Measurements from ENCODE around the gene HAVCR2.
"Not testable (repeated sequence)": the region's sequence is repeated elsewhere in the genome, so short reads cannot be mapped to it uniquely, and the experiment has no call there.

Gene HAVCR2

DNA sequence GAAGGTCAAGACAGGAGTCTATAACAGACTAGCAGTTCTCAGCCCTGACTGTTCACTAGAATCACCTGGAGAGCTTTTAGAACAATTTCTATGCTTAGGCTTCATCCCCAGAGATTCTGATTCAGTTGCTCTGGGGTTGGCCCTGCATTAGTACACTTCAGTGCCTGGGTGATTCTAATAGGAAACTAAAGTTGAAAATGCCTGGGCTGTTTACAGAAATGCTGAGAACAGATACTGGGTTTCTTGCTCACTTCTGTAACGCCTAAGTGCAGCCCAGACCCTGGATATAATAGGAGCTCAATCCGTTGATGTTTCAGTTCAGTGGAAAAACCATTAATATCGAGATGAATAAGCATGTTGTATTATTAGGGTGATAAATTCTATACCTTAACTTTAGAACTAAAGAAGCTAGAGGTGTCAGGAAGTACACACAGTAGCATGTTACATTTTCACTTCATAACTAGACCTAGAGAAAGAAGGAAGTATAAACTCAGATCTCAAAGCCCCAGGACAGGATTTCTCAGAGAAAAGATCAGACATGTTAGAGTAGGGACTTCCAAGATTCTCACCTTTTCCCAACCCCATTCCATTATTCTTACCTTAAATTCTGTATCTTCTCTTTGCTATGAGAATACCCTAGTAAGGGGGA is 20.4 kb downstream of the HAVCR2 start:
- no peak for DNase-seq

DNA sequence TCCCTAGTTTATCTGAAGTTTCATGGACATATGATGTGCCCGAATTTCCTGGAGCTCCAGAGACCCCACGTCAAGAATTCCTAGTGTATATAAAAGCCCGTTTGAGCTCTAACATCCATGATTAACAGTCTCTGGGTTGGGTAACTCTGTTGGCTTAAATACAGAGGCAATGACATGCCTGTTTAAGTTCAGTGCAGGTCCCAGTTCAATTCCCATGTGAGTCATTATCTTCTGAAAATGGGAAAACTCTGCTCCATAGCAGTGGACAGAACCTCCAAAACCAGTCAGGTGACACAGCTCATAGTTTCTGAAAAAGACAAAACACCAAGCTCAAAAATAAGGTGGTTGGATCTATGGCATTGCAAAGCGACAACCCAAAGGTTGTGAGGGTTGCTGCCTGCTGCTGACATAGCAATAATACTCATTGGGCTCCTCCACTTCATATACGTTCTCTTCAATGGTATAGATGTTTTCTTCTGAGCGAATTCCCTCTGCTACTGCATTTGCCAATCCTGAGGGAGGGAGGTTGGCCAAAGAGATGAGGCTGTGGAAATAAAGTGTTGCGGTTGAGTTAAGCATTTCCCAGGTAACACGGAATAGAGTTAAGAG is 22.0 kb downstream of the HAVCR2 start:
- no peak for DNase-seq

DNA sequence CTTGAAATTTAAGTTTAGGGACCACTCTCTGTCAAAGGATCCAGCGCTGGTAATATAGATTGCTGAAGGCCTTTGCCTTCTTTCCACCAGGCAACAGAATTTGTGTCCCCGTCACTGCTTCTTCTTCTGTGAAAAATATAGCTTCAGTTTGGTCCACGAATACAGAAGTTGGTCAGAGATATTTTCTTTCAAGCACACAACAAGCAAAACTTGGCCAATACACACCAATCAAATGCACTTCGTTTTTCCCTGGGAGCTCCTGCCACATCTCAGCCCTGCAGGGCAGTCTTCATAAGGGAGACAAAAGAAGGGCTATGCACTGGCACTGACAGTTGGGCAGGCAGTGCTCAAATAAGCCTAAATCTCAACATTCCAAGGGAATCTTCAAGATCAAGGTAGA is 22.9 kb downstream of the HAVCR2 start:
- DNase-seq, result no peak

DNA sequence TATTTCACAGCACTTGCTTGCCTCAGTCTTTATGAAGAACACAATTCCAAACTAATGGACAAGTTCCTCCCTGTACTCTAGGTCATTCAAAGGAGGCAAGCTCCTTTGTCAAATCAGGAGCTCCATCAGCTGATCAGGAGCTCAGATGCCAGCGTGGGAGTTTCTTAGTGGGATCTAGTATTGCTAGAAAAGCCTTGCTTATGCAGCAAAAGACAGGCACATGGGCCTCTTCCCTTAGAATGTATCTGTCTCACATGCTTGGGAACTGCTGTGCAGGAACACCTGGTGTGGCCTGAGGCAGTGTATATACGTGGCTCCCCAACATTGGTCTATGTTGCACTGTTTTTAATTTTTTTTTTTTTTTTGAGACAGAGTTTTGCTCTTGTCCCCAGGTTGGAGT is 28.6 kb downstream of the HAVCR2 start:
- peak in 1 of 58 donors; percentile 1 for DNase-seq

DNA sequence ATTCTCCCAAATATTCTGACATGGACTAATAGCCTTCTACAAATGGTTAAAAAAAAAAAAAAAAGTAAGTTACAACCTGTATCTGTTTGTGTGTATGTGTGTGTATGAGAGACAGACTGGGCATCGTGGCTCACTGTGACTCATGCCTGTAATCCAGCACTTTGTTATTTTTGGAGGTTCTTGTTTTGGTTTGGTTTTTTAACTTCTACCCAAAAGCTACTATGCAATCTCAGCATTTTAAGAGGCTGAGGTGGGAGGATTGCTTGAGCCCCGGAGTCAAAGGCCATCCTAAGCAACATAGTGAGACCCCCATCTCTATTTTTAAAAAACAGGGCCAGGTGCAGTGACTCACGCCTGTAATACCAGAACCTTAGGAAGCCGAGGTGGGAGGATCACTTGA is 32.3 kb downstream of the HAVCR2 start:
- peak in 6 of 58 donors; percentile 2 to 14 (median 4) for DNase-seq

DNA sequence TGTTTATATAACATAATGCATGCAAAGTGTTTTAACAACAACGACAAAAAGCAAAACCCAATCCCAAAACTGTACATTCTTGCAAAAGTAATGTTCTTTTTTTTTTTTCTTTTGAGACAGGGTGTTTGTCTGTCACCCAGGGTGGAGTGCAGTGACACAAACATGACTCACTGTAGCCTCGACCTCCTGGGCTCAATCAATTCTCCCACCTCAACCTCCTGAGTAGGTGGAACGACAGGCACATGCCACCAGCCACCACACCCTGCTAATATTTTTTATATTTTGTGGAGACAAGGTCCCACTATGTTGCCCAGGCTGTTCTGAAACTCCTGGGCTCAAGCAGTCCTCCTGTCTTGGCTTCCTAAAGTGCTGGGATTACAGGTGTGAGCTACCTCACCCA is 36.3 kb downstream of the HAVCR2 start:
- no peak for DNase-seq

DNA sequence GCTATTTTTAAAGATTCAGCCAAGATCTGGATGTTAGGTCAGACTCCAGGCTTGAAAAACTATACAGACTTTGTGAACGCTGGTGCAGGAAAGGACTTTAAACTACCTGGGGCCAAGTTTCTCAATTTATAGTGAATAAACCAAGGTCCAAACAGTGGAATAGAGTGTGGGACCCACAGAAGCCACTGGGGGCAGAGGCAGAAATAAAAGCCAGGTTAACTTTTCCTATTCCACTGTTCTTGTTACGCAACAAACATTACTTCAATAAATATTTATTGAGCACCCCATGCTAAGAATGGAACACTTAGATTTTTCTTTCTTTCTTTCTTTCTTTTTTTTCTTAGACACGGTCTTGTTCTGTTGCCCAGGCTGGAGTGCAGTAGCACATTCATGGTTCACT is 38.9 kb downstream of the HAVCR2 start:
- no peak for DNase-seq

DNA sequence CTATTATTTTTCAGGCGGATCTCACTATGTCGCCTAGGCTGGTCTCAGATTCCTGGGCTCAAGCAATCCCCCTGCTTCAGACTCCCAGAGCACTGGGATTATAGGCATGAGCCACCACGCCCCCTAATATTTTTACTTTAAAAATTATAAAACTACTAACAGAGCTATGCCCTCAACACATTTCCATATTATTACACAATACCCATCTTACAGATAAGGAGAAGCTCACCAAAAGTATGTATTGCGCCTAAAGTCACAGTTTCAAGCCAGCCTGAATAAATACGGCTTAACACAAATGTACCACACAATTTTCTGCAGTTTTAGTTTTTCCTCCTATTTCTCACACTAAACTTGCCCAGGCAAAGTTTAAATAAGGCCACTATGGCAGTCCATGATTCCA is 40.1 kb downstream of the HAVCR2 start:
- no peak for DNase-seq

DNA sequence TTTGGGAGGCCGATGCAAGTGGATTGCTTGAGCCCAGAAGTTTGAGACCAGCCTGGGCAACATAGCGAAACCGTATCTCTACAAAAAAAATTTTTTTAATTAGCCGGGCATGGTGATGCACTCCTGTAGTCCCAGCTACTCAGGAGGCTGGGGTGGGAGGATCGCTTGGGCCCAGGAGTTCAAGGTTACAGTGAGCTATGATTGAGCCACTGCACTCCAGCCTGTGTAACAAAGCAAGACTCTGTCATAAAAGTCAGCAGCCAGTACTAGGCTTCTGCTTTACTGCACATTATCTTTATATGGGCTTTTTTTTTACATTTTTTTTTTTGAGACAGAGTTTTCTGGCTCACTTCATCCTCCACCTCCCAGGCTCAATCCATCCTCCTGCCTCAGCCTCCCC is 40.5 kb downstream of the HAVCR2 start:
- DNase-seq, result no peak

DNA sequence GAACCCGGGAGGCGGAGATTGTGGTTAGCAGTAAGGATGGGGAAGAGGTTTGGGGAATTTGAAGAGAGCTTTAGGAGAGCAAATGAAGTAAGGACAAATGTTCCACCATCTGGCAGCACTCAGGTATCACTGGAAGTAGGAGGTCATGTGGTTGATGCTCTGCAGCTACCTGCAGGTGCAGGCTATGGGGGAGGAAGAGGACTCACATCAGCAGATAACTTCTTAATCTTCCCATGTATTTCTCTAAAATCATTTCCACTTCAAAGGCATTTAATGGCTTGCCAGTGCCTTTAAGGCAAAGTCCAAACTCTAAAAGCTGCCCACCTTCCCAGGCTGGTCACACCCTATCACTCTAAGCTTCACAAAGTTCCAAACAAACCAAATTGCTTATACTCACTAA is 41.8 kb downstream of the HAVCR2 start:
- DNase-seq, result no peak

DNA sequence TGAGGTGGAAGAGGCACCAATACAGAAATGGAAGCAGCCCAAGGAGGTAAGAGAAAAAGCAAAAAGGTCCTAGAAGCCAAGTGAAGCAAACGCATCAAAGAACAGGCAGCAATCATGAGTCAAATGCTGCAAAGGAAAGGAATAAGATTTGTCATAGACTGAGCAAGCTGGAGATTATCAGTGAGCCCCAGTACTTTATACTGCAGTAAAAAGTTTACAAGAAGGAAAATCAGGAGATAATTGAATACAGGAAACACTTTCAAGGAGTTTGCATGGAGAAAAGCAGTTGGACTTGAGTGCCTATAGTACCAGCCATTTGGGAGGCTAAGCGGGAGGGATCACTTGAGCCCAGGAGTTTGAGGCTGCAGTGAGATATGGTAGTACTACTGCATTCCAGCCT is 42.8 kb downstream of the HAVCR2 start:
- no peak for DNase-seq

DNA sequence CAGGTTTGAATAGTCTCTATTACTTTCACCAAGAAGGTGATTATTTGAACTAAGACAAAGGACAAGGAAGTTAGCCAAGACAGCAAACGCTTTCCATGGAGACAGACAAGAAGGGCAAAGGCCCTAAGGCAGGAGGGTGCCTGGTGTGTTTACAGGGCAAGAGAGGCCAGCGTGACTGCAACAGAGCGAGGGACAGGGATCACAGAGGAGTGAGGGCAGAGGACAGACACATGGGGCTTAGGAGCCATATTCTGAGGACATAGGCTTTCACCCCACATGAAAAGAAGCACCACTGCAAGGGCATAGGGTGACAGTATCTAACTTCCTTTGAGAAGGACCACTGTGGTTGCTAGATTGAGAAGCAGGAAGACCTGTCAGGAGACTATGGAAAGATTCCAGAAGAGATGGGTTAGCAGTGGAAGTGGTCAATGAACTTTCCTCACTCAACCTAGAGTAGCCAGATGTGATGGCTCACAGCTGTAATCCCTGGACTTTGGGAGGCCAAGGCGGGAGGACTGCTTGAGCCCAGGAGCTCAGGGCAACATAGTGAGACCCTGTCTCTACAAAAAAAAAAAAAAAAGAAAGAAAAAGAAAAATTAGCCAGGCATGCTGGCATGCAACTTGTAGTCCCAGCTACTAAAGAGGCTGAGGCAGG is 44.9 kb downstream of the HAVCR2 start:
- no peak for DNase-seq

DNA sequence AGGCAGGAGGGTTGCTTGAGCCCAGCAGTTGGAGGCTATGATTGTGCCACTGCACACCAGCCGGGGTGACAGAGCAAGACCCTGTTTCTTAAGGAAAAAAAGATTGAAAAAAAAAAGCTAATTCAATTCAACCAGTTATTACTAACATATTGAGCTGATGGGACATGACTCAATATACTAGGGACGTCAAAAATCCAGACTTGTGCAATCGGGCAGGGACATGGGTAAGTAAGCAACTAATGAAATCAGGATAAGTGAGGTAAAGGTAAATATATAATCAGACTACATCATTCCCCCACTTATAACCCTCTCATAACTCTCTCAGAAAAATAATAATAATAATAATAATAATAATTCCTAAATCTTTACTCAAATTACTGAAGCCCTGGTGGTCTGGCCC is 49.0 kb downstream of the HAVCR2 start:
- no peak for DNase-seq

DNA sequence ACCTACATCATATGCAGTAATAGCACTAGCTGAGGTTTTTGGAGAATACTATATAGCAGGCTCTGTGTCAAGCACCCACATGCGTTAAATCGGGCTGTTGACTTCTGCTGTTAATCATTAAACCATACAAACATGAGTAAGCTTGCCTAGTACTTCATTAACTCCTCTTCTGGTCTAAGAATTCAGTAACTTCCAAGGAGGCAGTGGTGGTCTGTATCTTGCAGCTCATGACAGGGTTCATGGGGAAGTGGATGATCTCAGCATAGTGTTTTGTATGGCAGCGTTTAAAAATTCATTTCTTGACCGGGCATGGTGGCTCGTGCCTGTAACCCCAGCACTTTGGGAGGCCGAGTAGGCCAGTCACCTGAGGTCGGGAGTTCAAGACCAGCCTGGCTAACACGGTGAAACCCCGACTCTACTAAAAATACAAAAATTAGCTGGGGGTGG is 49.7 kb downstream of the HAVCR2 start, which contains the start of gene HAVCR1:
HAVCR1 (minus strand) TSS at position 24 of the 447 bp plus-strand sequence. CDS start 1,173 bp downstream, outside the sequence.
- DNase-seq, result no peak

DNA sequence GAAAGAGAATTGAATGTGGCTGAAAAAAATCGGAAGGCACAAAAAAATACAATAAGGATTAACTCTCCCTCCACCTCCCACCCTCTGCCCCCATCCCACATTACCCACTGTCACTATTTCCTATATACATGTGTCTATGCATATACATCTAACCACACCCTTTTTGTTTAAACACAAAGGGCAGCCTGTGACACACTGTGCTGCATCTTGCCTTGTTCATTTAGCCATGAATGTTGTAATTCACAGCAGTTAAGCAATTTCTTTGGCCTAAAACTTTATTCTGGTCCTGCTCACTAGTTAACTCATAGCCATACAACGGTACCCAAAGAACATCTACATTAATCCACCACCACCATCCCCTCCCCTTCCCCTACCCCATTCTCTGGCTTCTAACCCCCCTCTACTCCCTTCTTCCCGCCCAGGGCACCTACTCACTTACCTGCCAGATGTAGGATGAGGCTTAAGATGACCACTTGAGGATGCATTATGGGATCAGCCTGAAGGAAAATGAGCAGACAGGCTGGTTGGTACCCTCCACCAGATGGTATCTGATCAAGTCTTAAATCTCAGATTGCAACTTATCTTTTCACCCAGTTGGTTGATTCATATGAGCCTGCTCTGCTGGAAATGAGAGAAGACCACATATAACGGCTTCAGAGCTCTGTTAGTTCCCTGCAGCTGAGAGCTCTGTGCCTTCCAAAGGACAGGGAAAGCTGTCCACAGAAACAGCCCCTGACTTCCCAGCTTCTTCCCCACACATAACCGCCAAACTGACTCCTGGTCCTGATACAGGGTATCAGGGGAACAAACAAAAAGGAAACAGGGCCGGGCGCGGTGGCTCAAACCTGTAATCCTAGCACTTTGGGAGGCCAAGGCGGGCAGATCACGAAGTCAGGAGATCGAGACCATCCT is 51.1 kb downstream of the HAVCR2 start:
- no peak for DNase-seq

DNA sequence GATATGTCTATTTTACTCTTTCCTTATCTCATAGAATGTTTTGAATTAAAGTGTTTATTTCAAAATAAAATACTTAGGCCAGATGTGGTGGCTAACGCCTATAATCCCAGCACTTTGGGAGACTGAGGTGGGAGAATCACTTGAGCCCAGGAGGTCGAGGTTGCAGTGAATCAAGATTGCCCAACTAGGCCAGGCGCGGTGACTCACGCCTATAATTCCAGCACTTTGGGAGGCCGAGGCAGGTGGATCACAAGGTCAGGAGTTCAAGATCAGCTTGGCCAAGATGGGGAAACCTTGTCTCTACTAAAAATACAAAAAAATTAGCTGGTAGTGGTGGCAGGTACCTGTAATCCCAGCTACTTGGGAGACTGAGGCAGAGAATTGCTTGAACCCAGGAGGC is 52.0 kb downstream of the HAVCR2 start:
- DNase-seq, result not testable (repeated sequence)

DNA sequence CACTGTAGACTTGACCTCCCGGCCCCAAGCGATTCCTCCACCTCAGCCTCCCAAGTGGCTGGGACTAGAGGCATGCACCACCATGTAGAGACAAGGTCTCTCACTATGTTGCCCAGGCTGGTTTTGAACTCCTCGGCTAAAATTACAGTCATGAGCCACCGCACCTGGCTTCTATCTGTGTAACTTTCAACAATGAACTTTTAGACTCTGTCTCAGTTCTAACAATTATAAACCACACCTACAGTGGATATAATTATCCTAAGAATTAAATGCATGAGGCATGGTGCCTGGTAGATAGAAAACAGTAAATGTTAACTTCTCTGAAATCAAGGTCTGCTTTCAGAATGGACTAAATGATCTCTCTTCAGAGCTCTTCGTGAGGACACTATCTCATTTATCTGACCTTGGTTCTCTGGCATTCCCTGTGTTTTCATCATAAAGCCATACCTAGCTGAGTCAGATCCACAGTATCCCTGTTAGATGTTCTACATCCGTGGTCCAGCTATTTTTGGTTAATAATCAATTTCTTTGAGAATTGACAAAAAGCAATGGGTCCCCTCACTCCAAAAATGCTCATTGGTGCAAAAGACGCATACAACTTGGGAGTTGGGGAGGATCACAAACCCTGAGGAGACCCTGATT is 57.1 kb downstream of the HAVCR2 start:
- DNase-seq, result no peak

DNA sequence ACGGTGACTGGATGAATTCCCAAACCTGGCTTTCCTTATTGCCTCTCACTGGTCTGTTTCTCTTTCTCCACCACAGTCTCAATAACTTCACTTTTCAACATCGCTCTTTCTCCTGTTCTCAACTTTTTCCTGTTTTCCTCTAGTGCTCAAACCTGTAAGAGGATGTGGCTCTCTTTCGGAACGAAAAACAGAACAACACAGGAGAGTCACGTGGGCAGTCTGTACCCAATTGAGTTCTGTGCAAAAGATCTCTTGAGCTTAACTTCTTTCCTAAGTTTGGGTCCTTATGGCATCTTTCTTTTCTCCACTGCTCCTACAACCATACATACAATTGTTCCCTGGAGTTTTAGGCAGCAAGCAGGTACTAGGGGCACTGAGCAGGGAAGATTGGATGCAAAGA is 58.8 kb downstream of the HAVCR2 start:
- no peak for DNase-seq

DNA sequence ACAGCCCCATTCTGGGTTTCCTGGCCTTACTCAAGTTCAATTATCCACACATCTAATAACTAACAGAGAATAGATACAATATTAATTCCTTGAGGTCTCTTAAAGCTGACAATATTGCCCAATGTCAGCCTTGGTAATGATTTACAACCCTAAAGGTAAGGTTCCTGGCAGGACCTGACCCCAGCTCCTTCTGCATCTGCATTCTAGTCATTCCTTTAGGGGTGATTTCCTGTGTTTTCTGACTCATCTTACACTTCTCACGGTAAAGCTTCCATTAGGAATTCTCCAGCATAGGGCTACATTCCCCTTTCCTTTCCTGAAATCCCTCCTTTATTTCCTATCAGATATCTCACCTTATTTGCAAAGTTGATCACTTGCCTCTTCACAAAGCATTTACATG is 59.2 kb downstream of the HAVCR2 start:
- no peak for DNase-seq

DNA sequence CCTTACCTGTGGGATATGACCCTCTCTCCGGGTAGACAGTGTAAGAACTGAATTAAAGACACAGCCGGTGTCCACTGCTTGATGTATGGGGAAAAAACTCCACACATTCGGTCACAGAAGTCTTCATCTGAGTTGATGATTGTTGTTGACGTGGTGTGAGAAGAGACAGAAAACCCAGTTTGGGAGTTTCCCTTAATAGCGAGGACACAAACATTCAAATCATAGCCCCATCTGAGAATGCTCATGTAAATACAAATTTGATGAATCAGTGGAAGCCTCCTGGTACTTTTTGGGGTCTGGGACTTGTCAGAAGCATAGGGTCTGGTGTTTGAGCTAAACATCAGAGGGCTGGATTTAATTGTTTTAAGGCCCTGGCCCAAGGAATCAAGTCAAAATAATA is 60.9 kb downstream of the HAVCR2 start:
- DNase-seq, result no peak

DNA sequence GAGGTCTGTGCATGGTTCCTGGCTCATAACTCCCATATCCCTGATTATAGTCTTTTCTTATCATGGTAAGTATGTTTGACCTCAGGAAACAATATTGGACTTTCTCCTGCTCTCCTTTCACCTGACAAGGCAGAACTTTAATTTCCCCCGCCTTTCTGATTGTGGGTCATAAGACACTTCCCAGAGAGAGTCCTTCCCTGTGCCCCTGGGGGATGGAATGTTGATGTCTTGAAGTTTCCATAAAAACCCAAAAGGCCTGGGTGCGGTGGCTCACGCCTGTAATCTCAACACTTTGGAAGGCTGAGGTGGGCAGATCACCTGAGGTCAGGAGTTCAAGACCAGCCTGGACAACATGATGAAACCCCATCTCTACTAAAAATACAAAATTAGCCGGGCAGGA is 61.8 kb downstream of the HAVCR2 start:
- DNase-seq, result not testable (repeated sequence)
